K562 (cell line): Measurements from ENCODE around the gene ANKRD13B. TPM values are rescaled to one million over a fixed set of nuclear protein-coding genes. Genes with fewer than 3 reads are reported as not detected.
A peak's percentile ranks its signal among the peaks of the same experiment; 100 is the strongest.

Experiments used
- ATAC-seq: fragments of 200-7000 bp; cut with Tn5 transposase; 3 replicates; pipeline ENCODE4 v1.9.1; 2020; ENCODE audit warnings: moderate library complexity
- BruUV-seq: library from RNA; stranded (reverse); fragments of 400-500 nt; replicated peaks from 2 replicates; lab custom pipeline; 2021; lab: Mats Ljungman, UMichigan
- CTCF ChIA-PET: fragments of 300-600 bp; formaldehyde crosslinking; extraction: SDS; loops from one replicate; lab custom pipeline; 2021; ENCODE audit warnings: low intra/inter-chr PET ratio; lab: Yijun Ruan, JAX
- POLR2A ChIA-PET: fragments of 300-600, 350-650 bp; sonication (Branson Sonifier 250); formaldehyde crosslinking; extraction: SDS; loops from one replicate; lab custom pipeline; 2021; ENCODE audit warnings: antibody characterized with exemption, inconsistent platforms; lab: Yijun Ruan, JAX
- DNase-seq, 4 experiments: peaks; one replicate each; pipeline versions ENCODE4 v3.0.0 to v3.0.0-alpha.2; 2011 to 2018; ENCODE audit warnings: low spot score in 3 of 4, mixed read lengths in 3 of 4; ENCODE audit errors: extremely low read depth in 1 of 4
- FAIRE-seq: peaks from 2 replicates; lab custom pipeline; 2011; peaks lifted over from hg19 to GRCh38; lab: Jason Lieb, UNC
- H2AFZ ChIP-seq: 2 replicates; pipeline ENCODE4 v1.6.0; 2011; ENCODE audit warnings: low read depth, low read length, control low read depth, inconsistent platforms
- H3K27ac ChIP-seq: fragments of 200-600 bp; 3 replicates; pipeline ENCODE4 v1.8.0; 2011; ENCODE audit warnings: low read depth, mild to moderate bottlenecking, control low read depth, inconsistent platforms, low read length, moderate library complexity, mixed read lengths; ENCODE audit errors: extremely low read depth
- H3K27me3 ChIP-seq, 2 experiments: fragments of 300-600 bp in 1 of 2; 2 replicates in 1 of 2; 3 replicates in 1 of 2; pipeline versions ENCODE4 v1.6.0 to v1.8.0; 2011; ENCODE audit warnings: inconsistent platforms in 2 of 2, low read length in 2 of 2, mild to moderate bottlenecking in 1 of 2, mixed read lengths in 1 of 2, moderate library complexity in 1 of 2; ENCODE audit not compliant: control insufficient read depth in 2 of 2, insufficient read depth in 2 of 2
- H3K36me3 ChIP-seq: fragments of 300-600 bp; 3 replicates; pipeline ENCODE4 v1.8.0; 2011; ENCODE audit warnings: mild to moderate bottlenecking, low read length, inconsistent platforms; ENCODE audit not compliant: control insufficient read depth, insufficient read depth
- H3K4me1 ChIP-seq, 2 experiments: fragments of 200-600 bp in 1 of 2; replicated peaks in 1 of 2; 2 replicates in 1 of 2; 3 replicates in 1 of 2; pipeline versions ENCODE4 v1.5.1 to v1.8.0; 2011; ENCODE audit warnings: inconsistent platforms in 2 of 2, low read length in 2 of 2, mild to moderate bottlenecking in 1 of 2, mixed read lengths in 1 of 2, moderate library complexity in 1 of 2; ENCODE audit not compliant: control insufficient read depth in 2 of 2, insufficient read depth in 2 of 2
- H3K4me2 ChIP-seq: 2 replicates; pipeline ENCODE4 v1.6.1; 2011; ENCODE audit warnings: low read length, control low read depth, inconsistent platforms, mixed read lengths; ENCODE audit not compliant: insufficient read depth
- H3K4me3 ChIP-seq: fragments of 200-600 bp; sonication (generic), shearing (Covaris generic); 2 replicates; pipeline ENCODE4 v1.5.1; 2016; ENCODE audit warnings: control low read depth, inconsistent platforms
- H3K79me2 ChIP-seq: fragments of 200-600 bp; 3 replicates; pipeline ENCODE4 v1.8.0; 2011; ENCODE audit warnings: low read length, inconsistent platforms; ENCODE audit not compliant: control insufficient read depth, insufficient read depth
- H3K9ac ChIP-seq, 2 experiments: 2 replicates each; pipeline versions ENCODE4 v1.6.0 to v1.6.1; 2011; ENCODE audit warnings: low read depth in 2 of 2, low read length in 2 of 2, control low read depth in 1 of 2, inconsistent platforms in 1 of 2, mild to moderate bottlenecking in 1 of 2, mixed read lengths in 1 of 2; ENCODE audit not compliant: insufficient read depth in 1 of 2
- H3K9me1 ChIP-seq: one replicate; pipeline ENCODE4 v1.6.0; 2011; ENCODE audit warnings: inconsistent platforms, mild to moderate bottlenecking, low read length, moderate library complexity; ENCODE audit not compliant: control insufficient read depth, insufficient read depth
- H3K9me3 ChIP-seq: replicated peaks from 2 replicates; pipeline ENCODE4 v1.5.1; 2011; ENCODE audit warnings: low read depth, low read length, inconsistent platforms; ENCODE audit not compliant: control insufficient read depth, insufficient read depth
- H4K20me1 ChIP-seq: replicated peaks from 2 replicates; pipeline ENCODE4 v1.6.1; 2011; ENCODE audit warnings: low read length, inconsistent platforms, mixed read lengths; ENCODE audit not compliant: control insufficient read depth, insufficient read depth
- MLLT1 ChIP-seq, 2 experiments: fragments of 450-650 bp; IDR thresholded peaks; 2 replicates each; pipeline ENCODE4 v1.6.1; 2016
- RCOR1 ChIP-seq, 2 experiments: IDR thresholded peaks; 2 replicates each; pipeline ENCODE4 v1.6.1; 2012; ENCODE audit warnings: low read depth in 2 of 2, low read length in 2 of 2, borderline replicate concordance in 1 of 2, improper control_type of control experiment in 1 of 2
- VEZF1 ChIP-seq: fragments of 200-800 bp; sonication (Bioruptor generic); IDR thresholded peaks from 2 replicates; pipeline ENCODE4 v1.6.1; 2017; ENCODE audit warnings: missing genetic modification characterization, missing compliant biosample characterization
- WGBS: fragments of 100-300 bp; shearing (Covaris generic); methylation state at CpG from one replicate; pipeline ENCODE4 v1.1.6; 2016; ENCODE audit warnings: low coverage, mixed read lengths; ENCODE audit not compliant: insufficient coverage; ENCODE audit errors: missing lambda C conversion rate; 5-methylcytosine and 5-hydroxymethylcytosine counted together
- in situ Hi-C: fragments of 300-500 bp; cut with MboI; formaldehyde crosslinking; loops from 4 replicates; pipeline ENCODE4 v1.15.0; 2018; ENCODE audit warnings: inconsistent platforms, mixed read lengths
- intact Hi-C: fragments of 100-400 bp; cut with micrococcal nuclease; formaldehyde crosslinking; loops from 2 replicates; pipeline ENCODE4 v1.14.2; 2022
- polyA plus RNA-seq, 8 experiments: library from polyadenylated mRNA; depleted of rRNA in 4 of 8; stranded (reverse) in 5 of 8; unstranded in 3 of 8; fragments of >200 nt; fragmentation: Nextera tagmentation in 2 of 8; fragmentation: Illumina TruSeq in 1 of 8; extraction: Ambion mirVana in 2 of 8; extraction: Trizol in 1 of 8; gene quantifications; 2 replicates each; pipeline versions ENCODE4 v1.2.1 to v1.2.3, GENCODE V29; 2011 to 2014; ENCODE audit warnings: inconsistent platforms in 1 of 8, missing spikeins in 1 of 8
- total RNA-seq, 7 experiments: library from RNA; depleted of rRNA in 6 of 7; stranded (reverse); fragments of >200 nt in 6 of 7; fragmentation: Illumina TruSeq in 2 of 7; extraction: Trizol in 2 of 7; gene quantifications; 2 replicates each; pipeline versions ENCODE4 v1.2.1 to v1.2.3, GENCODE V29; 2011 to 2021; ENCODE audit warnings: low replicate concordance in 1 of 7

Gene ANKRD13B
- total and polyA plus RNA-seq, 9 of the 15 experiments (the other 6 are each of a cell fraction or from before 2014, with no cell fraction given), result 0.15 to 28.1 (median 4.6) TPM

- Histone ChIP-seq H3K9me3 (no peaks in the 10 kb centered on the region), H3K4me1 (peaks cover 20 to 54% of the 10 kb centered on the region in 2 experiments), H3K4me2 (no peak overlapping the region; the same call in 1 of the 2 replicates), H3K9me1 (peaks cover 4% of the 10 kb centered on the region), H3K4me3 (no peak overlapping the region), H3K79me2 (peaks cover 6% of the 10 kb centered on the region; the same call in 2 of the 3 replicates), H3K36me3 (no peaks in the 10 kb centered on the region), H3K9ac (peak overlapping the region in 1 of 2 experiments; percentile 78; a peak in 2 of 4 replicates), H4K20me1 (peaks cover 12% of the 10 kb centered on the region), H2AFZ (no peak overlapping the region), H3K27ac (no peak overlapping the region), H3K27me3 (no peaks in the 10 kb centered on the region)
- WGBS, result 20% methylated on average over 8 of the region's 9 CpGs
- TF ChIP-seq RCOR1 (IDR thresholded peaks at IDR 0.05; ENCODE audit: borderline replicate concordance in 1 of 2, low read depth in 2 of 2, low read length in 2 of 2) (0 out of 4 replicates have a peak, but pooled peaks of 1 of the 2 experiments have one; percentile 36), VEZF1 (CRISPR knock-in tag) (peak; percentile 37; the same call in 1 of the 2 replicates), MLLT1 (IDR thresholded peaks at IDR 0.05) (no peak)
- BruUV-seq, result no TSS peak
- DNase-seq (peak; percentile 37 to 61 (median 52)), FAIRE-seq (no peak), ATAC-seq (peak; percentile 31; the same call in 2 of the 3 replicates)
- CTCF ChIA-PET, result no interaction called here
- POLR2A ChIA-PET, result interaction anchor here (0.7 to 1.6 kb wide), 2 partner anchors 15 to 21 kb away, joined by 3 read pairs; no protein-coding TSS in a partner anchor
- intact Hi-C loops (no loop called here), in situ Hi-C loops (no loop called here)
Observed at GRCh38 chr17:29596811-29597210, 3.9 kb downstream of the ANKRD13B start.
